HG02885 (cell line): ENCODE data around the gene RPL32.
A peak's percentile ranks its signal among the peaks of the same experiment; 100 is the strongest.
"Not testable (repeated sequence)": the region's sequence is repeated elsewhere in the genome, so short reads cannot be mapped to it uniquely, and the experiment has no call there.

ENCODE experiments used
- ATAC-seq: cut with Tn5 transposase; IDR thresholded peaks from one replicate; pipeline ENCODE4 v1.9.1; 2021; ENCODE audit warnings: mild to moderate bottlenecking; ENCODE audit not compliant: unreplicated experiment, poor library complexity

RPL32 gene

DNA sequence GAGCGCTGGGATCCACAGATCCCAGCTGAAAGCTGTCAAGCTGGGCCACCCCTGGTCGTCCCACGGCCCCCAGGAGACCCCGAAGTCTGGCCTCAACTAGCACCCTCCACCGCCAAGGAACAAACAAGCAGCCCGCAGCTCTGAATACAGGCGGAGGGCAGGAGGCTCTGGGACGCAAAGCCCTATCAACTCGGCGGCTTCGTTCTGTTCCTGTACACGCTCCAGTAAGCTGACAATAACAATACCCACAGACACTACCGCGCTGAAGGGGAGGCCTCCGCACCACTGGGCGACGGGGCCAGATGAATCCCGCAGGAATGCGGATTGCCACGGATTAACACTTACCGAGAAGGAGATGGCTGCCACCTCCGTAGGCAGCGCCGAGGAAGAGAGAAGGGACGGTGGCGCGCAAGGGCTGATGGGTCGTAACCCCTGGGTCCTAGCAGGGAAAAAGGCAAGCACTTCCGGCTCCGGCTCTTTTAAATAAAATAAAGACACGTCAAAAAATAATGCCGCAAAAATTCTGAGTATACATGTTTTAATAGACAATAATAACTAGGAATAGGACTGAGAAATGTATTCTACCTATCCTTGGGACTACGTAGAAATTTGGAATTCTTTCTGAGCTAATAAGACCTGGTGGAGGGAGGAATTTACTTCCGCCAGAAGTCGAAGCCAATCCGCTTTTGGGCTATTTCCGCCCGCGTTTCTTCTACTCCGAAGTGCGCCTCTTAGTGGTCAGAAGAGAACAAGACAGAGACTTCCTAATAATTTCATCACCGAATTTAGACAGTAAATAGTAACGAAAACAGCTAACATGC is at the start of gene RPL32:
TSS of gene RPL32 (minus strand) at position 417 of the 821 bp plus-strand sequence. CDS start 1,328 bp downstream, outside the sequence.
- ATAC-seq: peak; percentile 91

DNA sequence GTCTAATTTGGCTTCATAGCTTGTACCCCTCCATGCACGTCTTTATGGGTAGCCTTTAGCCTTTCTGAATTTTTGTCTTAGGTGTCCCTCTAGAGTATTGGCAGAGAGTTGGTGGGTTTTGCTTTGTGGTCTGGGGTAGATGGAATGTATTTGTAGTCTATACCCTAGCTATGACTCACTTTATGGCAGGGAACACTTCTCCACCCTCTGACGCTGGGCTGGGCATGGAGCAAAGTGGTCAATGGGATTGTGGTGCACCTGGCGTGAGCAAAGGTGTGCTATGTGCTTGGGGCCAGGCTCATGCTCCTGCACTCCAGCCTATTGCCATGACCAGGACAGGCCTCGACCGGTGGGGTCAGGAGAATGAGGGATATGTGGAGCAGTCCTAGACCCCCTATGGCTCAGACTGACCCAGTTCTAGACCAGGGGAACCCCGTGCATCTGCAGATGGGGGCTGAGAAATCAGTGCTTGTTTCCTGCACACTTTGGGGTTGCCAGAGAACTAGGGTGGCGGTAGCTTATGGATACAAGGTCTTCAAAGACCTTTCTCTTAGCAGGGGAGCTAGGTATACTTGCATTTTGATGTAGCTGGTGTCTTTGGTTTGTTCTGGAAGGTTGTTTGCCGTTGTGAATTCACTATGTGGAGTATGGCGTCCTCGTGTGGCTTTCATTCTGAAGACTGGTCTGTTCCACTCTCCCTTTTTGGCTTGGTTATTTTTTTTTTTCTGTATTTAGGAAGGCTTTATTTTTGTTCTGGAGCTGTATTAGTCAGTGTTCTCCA is 49.4 kb upstream of the RPL32 start:
- ATAC-seq: no peak

DNA sequence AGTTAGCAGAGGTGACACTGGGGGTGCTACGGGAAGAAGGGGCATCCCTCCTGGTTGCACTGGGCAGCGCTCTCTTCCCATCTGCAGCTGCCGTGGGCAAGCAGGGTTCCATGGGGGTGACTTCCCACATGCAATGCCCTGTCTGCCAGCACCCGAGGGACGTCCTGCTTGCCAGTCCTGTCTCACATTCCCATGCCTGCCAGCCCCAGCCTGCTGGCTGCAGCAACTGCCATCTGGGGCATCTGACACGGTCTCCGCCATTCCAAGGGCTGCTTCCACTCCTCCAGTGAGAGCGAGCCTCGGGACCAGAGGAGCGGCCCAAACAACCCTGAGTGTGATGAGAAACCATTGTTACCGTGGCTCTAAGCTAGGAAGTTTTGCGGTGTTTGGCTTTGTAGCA is 45.4 kb upstream of the RPL32 start:
- no peak for ATAC-seq

DNA sequence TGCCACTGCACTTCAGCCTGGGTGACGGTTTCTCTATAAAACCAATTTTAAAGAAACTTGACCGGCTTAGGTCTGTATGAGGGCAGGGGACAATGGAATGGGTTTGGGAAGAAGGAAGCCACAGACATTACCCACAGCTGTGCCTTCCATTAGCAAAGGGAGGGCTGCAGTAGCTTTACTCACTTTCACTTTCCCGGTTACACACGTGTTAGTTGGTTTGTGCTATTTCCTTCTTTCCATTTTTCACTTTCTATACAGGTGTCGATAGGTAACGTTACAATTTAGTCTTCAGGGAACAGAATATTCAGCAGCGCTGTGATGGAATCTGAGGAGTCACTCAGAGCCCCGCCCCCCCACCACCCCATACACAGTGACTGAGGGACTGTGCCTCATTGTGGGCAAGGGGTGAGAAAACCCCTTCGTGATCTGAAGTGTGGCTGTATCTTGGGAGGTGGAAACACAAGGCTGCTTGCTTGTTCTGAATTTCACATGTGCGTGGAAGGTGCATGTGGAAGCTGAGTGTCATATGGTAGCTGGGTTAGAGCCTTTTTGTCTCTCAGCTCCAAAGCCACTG is 44.8 kb upstream of the RPL32 start:
- peak; percentile 66 for ATAC-seq

DNA sequence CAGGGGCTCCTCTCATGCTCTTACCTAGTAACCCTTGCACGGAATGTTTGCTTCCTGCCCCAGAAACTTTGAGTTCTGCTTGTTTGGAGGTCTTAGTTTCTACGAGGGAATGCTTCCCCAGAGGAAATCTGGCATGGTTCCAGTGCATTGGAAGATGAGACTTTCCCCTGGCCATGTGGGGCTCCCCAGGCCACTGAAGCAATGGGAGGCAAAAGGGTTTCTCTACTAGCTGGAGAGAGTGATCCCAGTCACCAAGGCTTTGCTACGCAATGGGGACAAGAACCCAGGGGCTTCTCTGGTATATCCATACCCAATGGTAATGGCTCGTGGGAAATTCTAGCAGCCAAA is 44.2 kb upstream of the RPL32 start:
- no peak for ATAC-seq

DNA sequence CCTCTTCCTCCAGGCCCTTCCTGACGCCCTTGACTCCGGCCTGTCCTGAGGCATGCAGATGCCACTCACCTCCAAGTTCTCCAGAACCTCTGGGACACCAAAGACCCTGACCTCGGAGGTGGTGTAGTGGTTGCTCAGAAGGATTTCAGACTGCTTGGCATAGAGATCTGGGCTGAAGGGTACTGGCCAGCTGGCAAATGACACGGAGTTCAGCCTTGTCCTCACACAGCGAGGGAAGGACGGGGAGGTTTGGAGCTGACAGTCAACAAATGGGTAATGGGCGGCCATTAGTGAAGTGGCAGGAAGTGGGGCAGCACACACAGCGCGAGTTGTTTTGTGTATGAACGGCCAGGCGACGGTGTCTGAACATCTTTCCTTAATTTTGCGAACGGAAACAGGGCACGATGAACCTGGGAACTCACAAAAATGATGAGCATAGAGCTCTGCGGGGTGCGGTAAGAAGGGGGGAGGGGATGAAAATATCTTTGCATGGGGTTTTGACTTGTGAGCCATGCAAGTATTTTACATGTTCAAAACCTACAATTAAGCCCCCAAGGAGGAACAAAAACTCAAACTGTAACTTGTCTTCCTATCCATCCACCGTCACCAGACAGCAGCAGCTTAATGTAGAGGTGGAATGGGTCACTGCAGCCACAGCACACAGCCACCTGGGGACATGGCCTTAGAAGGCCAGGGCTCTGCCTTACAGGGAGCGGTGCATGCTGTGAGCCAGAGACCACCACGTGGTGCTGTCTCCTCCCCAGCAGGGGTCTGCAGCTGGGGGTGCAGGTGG is 43.6 kb upstream of the RPL32 start:
- no peak for ATAC-seq

DNA sequence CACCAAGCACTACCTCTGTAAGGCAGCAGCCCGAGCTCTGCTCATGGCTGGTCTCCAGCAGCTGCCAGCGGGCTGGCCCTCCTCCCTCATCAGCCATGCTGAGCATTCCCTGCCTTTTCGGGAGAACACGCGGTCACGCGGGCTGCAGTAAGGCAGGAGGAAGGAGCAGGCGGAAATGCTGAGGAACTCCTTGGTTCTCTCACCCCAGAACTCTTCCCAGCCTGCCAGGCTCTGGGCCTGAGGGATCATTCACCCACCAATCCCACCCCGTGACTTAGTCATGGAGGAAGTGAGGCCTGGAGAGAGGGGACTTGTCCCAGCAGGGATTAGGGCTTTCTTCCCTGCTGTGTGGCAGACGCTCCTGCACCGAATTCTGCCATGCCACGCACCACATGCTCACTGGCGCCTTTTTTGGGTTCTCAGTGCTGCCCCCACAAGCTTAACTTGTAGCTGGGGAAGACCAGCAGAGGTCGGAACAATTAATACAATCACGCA is 42.9 kb upstream of the RPL32 start:
- ATAC-seq: no peak

DNA sequence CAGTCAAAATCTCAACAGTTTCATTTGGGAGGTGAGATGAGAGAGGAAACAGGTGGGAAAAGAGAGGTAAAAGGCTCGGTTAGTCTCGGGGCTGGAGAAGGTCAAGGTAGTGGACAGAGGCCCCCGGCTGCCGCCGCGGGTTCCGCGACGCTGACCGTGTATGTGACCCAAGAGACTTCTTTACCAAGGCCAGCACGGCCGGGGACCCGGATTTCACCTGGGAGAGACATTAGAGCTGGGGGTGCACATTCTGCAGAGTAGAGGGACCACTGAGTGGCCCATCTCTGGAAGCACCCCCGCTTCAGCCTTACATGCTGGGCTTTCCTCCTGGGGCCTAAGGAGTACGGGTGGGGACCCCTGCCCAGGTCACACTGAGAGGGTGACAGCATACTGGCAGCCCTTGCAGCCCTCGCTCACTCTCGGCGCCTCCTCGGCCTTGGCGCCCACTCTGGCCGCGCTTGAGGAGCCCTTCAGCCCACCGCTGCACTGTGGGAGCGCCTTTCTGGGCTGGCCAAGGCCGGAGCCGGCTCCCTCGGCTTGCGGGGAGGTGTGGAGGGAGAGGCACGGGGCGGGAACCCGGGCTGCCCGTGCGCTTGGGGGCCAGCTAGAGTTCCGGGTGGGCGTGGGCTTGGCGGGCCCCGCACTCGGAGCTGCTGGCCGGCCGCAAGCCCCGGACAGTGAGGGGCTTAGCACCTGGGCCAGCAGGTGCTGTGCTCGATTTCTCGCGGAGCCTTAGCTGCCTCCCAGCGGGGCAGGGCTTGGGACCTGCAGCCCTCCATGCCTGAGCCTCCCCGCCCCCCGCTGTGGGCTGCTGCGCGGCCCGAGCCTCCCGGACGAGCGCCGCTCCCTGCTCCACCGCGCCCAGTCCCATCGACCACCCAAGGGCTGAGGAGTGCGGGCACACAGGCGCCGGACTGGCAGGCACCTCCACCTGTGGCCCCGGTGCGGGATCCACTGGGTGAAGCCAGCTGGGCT is 41.3 kb upstream of the RPL32 start:
- no peak for ATAC-seq

DNA sequence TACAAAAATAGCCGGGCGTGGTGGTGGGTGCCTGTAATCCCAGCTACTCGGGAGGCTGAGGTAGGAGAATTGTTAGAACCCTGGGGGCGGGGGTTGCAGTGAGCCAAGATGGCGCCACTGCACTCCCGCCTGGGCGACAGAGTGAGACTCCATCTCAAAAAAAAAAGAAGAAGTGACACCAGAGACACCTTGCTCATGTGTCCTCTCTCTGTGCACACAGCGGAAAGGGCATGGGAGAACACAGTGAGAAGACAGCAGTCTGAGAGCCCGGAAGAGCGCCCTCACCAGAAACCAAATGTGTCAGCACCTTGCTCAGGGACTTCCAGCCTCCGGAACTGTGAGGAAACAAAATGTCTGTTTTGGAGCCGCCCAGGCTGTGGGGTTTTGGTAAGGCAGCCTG is 40.5 kb upstream of the RPL32 start:
- peak; percentile 69 for ATAC-seq

DNA sequence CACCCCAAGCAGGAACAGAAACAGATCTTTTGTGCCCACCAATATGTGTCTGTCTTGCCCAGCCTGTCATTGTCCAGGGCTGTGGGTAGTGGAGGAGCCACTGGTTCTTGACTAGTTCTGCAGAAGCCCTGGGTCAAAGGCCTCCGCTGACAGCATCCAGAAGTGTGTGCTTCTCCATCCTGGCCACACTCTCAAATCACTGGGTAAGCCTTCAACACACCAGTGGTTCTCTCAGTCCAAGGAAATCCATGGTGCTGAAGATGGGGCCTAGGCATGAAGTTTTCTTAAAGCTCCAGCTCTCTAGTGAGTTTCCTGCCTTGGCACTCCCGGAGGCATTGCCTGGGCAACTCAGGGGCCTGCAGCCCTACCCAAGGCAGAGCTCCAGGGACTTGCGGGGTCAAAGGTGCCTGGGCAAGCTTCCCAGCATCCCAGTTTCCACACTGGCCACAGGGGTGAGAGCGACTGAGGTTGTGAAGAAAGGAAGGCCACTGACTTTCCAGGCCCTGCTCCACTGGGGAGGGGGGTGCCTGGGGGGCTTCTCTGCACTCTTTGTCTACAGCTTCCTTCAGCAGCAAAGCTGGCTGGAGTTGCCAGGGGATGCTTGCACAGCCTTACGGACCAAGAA is 37.9 kb upstream of the RPL32 start:
- ATAC-seq: no peak

DNA sequence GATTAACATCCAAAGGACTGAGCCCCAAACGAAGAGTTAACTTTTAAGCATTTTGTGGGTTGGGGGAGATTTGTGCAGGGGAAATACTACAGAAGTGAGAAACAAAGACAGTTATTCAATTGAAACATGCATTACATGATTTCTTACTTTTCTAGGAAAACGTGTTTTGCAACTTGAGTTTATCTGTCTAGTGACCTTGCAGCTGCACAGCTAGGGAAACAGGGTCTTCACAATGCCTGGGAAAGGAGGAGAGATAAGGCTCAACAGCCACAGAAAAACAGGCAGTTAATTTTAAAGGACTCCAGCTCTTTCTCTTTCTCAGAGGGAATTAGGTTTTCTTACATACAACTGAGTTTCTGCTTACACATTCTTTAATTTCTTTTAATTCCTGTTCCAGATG is 37.4 kb upstream of the RPL32 start:
- not testable (repeated sequence) for ATAC-seq

DNA sequence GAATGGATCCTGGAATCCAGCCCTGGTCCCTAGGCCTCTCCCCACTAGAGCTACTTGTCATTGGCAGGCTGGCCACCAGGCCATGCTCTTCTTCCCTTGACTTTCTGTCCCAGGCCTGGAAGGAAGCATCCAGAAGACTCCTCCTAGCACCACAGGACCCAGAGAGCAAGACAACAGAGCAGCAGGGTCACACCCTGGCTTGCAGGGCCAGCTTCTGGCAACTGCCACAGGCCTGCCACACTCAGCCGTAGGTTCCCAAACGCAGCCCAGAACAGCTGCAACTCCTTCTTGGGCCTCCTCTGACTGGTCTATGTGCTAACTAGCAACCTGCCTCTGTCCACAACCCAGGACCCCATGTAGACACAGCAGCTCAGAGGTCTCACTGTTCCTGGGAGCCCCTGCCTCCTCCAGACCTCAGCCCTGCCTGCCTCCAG is 36.8 kb upstream of the RPL32 start:
- no peak for ATAC-seq

DNA sequence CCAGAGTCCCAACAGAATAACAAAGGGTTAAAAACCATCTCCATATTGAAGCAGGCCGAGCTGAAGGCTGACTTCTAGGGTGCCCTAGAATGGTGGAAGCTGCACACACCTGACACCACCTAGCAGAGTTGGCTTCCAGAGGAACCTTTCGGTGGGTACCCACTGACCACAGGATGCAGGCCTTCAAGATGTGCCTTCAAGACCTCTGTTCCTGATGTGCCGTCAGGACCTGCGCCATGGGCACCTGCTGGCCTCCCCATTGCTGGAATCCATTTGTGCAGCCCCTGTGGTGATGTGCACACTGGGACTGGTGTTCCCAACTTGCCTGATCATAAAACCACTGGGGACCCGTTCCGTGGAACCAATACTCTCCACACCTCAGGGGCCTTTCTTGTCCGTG is 35.7 kb upstream of the RPL32 start:
- no peak for ATAC-seq

DNA sequence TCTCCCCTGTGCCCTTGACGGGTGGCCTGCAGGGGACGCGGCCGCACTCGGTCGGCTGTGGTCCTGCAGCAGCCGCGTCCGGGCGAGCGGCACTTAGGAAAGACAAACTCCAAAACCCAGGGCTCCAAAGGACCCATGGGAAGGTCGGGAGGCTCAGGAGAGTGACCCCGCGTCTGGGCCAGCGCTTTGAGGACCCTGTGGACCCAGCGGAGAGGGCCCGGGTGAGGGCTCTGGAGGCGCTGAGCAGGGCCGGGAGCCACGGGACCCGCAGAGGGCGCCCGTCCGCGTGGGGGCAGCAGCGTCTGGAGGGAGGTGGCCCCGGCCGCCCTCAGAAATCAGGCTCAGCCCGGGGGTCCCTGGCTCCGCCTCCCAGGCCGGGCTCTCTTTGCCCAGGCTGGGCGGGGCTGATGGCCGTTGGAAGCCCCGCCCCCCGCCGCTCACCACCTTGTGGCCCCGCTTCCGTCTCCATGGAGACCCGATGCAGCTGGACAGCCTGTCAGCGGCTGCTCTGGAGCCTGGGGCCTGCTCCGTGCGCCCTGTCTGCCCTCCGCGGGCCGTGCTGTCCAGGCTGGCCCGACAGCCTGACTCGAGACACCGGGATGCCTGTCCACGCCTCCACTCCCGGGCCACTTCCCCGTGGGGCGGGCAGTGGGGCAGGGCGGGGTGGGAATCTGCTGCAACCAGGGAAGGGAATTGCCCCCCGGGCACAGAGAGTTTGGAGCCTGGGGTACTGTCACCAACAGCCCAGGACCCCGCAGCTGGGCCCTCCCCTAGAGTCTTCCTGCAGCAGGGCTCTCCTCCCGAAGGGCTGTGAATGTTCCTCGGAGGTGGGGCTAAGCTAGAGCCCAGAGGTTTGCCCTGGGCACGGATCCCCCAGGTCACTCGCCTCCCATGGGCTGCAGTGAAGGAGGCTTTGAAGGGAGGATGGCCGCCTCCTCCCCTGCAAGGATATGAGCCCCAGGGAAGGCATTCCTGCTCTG is 34.8 kb upstream of the RPL32 start:
- ATAC-seq: peak; percentile 53

DNA sequence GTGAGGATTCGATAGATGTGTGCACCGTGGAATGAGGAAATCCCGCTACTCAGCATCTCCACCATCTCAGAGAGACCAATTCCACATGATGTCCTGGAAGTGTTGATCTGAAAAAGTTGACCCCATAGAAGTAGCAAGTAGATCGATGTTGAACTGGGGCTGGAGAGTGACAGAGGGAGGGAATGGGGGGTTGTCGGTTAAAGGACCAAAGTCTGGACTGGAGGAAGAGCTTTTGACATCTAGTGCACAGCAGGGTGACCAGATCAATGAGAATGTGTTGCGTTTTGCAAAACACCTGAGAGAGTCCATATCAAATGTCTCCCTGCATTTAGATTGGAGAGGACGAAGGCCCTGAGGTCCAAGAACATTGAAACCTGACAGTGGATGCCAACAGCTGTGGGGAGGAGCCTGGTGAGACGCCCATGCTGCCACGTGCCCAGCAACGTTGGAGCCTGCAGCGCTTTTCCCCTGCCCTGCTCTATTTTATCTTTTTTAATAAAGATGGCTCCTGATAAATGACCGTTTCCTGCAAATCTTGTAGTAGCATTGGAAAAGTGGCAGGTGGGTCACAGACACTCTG is 30.1 kb upstream of the RPL32 start:
- ATAC-seq: no peak

DNA sequence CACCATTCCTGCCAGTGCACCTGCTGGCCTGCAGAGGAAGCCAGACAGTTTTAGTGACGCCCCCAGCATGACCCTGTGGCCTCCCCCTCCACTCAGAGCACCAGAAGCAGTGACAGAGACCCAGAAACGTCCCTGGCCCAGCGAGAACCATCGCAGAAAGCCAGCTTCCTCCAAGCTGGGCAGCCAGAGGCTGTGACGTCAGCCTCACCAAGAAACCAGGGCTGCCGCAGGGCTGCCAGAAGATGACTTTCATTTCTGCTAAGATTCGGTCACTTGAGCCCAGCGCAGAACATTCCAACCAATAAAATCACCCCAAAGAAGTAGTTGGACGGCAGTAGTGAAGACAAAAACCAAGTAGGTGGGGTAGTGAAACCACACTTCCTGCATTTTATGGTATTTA is 29.6 kb upstream of the RPL32 start:
- ATAC-seq: peak; percentile 69

DNA sequence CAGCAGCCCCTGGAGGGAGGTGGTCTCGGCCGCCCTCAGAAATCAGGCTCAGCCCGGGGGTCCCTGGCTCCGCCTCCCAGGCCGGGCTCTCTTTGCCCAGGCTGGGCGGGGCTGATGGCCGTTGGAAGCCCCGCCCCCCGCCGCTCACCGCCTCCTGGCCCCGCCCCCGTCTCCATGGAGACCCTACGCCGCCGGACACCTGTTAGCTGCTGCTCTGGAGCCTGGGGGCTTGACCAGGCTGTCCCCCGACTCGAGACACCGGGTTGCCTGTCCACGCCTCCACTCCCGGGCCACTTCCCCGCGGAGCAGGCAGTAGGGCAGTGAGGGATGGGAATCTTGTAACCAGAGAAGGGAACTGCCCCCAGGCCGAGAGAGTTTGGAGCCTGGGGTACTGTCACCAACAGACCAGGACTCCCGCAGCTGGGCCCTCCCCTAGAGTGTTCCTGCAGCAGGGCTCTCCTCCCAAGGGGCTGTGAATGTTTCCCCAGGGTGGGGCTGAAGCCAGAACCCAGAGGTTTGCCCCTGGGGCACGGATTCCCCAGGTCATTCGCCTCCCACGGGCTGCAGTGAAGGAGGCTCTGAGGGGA is 27.8 kb upstream of the RPL32 start:
- peak; percentile 52 for ATAC-seq
